ENCODE results near the gene GOLGA3.
"Not testable (repeated sequence)": the region's sequence is repeated elsewhere in the genome, so short reads cannot be mapped to it uniquely, and the experiment has no call there.

Gene GOLGA3

DNA sequence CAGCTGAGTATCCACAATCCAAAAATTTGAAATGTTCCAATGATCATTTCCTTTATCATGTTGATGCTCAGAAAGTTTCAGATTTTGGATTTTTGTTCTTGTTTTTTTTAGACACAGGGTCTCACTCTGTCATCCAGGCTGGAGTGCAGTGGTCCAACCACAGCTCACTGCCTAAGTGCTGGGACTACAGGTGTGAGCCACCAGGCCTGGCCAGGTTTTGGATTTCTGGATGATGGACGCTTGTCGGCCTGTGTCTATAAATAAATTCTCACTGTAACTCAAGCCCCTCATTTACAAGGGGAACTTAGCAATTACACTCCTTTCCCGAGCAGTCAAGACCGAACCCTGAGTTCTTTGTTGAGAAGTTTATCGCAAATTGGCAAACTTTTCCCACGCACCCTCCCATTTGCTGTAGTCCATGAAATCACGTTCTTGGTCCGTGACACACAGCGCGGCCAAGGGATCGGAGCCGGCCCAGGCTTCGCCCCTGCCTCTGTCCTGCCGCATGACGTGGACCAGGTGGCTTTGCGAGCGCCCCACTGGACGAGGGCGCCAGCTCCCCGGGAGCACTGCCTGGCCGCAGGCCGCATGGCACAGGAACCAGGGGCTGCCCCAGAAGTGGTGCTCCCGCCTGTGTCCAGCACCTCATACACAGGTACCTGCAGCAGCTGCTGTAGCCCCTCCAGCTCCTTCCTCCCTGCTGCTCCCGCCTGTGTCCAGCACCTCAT is 53.0 kb downstream of the GOLGA3 start:
- no peak for DNase-seq

DNA sequence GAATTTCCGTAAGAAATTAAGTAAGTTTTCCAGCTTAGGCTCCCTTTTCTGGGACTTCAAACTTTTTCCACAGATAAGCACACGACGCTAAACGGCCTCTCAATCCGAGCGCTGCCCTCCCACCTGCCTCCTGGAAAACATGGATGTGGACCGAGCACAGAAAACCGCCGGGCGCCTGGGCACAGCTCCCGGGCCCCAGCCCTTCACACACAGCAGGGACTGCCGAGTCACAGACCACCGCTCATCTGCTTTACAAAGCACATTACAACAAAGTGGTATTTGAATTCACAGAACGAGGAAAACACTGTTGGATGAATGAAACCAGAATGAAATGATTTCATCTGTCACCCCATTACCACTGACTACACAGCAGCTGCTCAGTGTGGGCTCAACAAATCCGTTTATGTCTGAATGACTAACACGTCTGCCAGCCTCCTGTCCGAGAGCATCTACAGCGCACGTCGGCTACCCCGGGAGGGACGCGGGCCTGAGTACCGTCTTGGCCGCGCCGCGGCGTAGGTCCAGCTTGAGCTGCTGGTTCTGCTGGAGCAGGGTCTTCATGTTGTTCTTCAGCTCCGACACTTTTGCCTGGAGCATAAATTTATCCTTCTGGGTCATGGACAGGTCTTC is 53.9 kb downstream of the GOLGA3 start:
- DNase-seq: no peak

DNA sequence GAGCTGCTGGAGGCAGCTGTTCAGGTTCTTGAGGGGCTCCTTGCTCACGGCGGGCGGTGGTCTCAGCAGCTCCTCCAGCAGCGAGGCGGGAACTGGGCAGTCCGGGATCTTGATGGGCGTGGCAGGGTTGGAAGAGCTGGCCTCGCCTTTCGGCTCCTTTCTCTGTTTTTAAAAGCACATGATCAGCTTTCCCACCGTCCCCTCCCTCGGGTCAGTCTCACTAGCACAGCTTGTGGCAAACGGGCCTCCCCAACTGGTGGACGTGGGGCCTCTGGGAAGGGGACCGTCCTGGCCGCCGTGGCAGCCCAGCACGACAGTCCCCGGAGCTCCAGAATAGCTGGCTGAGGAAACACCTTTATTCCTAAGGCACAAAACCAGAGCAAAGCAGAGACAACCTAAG is 54.5 kb downstream of the GOLGA3 start:
- DNase-seq: no peak

DNA sequence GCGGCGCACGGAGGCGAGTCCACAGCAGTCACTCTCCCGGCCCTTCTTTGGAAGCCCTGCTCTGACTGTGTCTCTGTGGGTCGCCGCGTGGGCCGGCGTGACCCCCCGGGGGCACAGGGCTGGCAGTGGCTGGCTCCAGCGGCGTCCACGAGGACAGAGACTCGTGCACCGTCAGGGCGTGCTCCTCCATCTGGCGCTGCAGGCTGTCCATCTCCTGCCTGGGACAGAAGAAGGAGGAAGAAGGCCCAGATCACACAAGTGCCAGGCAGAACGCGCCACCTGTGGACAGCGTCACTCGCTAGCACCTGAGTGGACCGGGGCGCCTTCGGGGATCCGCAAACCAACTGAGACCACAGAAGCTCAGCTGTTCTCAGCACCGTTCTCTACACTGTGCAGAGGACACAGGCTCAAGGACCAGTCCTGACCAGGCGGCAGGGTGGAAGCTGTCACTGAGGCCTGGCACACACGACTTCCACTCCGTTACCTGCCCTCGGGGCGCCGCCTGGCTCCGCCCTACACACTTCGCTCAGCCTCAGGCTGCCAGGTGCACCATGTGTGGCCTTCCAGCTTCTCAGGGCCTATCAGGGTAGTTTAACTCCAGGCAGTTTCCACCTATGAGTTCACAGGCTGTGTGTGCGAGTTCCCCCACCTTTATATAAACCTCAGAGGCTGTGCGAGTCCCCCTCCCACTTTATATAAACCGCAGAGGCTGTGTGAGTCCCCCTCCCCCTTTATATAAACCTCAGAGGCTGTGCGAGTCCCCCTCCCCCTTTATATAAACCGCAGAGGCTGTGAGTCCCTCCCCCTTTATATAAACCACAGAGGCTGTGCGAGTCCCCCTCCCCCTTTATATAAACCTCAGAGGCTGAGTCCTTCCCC is 55.4 kb downstream of the GOLGA3 start:
- no peak for DNase-seq

DNA sequence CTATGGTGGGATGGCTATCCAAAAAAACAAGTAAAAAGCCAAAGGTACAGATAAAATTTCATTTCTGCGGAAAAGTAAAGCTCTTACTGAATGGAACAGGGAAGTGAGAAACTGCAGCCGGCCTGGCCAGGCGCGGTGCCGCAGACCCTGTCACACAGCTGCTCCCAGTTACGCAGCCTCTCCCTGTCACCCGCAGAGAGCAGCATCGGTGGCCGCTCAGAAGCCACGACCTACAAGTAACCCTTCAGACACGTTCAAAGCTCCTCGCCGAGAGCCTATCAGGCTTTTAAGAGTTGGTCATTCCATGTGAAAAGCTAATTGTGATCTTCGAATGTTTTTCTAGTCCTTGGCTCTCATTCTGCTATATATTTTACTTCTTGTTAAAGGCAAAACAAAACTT is 56.1 kb downstream of the GOLGA3 start:
- DNase-seq: no peak

DNA sequence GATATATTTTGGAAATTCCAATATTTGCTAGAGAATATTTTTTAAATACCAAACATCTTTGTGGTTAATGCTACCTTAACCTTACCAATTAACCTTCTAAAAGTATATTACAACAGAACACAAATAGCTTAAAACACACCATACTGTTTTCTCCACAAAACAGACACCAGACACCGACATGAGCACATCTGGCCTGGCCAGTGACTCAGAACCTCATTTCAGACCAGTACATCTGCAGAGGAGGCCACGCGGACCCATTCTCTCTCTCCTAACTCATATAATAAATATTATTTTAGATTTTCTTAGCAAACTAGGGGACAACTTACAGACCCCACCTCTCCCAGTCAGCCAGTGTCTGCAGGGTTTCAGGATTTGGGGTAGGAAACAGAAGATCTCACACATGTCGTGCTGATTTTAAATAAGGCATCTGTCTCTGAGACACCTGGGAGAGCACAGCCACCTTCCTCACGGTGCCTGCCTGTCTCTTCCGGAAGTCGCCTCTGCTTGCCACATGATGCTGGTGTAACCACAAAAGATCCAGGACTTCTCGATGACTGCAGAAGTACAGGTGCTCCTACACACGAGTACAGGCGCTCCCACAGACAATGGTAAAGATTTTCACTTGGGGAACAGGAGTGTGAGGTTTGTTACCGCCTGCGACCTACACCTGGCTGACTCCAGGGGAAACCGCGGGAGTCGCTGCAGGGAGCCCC is 57.4 kb downstream of the GOLGA3 start:
- DNase-seq: no peak

DNA sequence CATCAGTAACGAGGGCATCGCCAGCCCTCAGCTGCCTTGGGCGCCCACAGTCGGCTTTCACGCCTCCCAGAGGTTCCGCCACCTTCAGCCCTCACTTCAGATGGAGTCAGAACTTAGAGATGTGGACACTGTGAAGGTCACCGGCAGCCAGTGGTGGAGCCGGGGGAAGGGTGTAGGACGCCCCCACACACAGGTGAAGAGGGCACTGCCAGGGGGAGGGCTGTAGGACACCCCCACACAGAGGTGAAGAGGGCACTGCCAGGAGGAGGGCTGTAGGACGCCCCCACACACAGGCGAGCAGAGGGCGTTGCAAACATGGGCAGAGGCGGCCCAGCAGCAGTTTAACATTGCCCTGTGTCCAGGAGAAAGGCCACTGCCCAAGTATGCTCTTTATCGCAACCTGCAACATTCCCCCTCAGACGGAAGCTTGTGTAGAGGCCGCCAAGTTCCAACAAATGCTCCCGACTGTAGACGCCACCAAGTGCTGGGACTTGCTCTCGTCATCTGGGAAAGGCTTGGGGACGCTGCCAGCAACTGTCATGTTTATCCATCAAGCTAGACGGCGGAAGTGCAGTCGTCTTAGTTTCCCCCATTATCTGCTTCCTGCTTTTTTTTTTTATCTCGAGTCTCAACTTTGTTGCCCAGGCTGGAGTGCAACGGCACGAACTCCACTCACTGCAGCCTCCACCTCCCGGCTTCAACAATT is 62.1 kb downstream of the GOLGA3 start:
- peak; percentile 20 for DNase-seq

DNA sequence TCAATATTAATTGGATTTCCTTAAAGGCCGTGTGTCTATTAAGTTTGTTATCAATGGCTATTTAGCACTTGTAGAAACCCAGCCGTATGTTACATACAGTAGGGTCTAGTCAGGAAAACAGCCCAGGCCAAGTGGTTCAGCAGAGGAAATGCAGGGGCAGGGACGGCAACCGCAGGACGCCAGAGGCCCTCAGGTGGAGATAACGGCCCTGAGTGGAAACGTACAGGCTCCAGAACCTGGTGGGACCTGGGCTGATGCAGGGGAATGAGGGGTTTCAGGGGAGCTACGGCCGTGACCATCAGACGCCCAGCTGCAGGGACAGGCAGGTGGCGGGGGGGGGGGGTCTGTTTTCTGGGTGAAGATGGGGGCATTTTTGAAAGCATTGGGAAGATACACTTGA is 63.3 kb downstream of the GOLGA3 start:
- no peak for DNase-seq

DNA sequence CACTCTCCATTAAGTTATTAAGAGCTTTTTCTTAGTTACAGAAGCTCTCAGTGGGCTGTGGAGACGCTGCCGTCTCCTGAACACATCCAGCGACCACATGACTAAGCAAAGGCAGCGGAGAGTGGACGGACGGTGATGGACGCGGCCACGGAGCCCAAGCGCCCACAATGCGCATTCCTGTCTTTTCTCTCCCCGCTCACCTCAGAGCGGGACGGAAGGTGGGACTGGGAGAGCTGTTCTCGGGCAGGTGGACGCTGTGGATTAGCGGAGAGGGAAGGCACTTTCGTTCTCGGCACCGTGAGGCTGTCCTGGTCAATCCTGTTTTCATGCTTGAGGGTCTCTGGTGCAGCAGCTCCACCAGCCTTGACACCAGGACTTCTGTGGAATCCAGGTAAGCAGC is 64.4 kb downstream of the GOLGA3 start:
- DNase-seq: no peak

DNA sequence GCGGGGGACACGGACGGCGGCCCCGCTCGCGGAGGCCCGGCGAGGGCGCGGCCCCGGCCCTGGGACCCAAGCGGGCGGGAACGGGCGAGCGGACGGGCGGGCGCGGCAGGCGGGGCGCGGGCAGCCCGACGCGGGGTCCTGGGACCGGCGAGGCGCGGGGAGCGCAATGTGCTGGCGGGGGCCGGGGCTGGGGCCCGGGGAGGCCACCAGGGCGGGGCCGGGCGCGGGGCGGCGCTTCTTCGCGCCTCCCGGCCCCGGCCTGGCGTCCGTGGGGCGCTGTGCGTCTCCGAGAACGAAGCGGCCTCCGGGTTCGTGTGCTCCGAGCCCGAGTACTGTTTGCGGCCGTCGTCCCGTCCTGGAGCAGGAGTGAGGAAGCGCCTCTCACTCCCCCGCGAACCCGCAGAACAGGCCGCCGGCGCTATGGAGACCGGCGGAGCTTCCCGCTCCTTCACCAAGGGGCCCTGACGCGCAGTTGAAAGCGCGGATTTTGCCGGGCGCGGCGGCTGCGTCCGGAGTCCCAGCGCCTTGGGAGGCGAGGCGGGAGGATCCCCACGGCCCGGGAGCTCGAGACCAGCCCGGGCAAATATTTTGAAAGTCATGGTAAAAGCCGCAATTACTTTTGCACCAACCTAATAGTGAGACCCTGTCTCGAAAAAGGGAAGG is 66.6 kb downstream of the GOLGA3 start:
- DNase-seq: peak; percentile 91

DNA sequence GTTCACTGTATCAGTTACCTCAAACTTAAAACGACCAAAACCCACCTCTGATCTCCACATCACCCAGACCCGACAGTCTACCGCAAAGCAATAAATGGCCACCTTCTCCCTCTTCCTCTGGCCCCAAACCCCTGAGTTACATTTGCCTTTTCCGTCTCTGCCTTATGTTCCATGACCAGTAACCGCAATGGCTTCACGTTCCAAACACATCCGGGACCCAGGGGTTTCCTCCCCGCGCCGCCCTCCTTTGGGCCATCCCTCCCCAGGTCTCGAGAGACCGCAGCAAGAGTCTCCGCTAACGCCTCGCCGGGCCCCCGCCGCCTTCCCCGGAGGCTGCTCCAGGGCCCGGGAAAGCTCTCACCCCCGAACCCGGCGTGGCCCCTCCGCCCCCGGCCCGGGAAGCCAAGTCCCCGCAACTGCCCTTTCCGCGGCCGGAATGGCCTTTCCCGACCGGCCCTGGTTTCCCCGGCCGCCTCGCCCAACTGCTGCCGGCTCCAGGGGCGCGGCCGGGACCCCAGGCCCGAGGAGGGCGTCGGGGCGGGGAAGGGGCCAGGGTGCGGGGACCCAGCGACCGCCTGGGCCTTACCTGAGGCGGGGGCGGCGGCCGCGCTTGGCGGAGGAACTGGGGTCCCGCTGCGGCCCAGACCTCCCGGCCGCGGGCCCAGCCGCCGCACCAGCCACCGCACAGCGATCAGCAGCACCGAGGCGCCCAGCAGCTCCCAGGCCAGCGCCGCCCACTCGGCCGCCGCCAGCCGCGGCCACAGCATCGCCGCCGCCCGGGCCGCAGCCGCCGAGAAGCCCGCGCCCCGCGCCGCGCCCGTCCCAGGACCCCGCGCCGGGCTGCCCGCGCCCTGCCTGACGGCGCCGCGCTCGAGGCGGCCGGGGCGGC is 67.4 kb downstream of the GOLGA3 start, which contains the start of gene ANKLE2:
ANKLE2 (minus strand) TSS at position 801 of the 889 bp plus-strand sequence; CDS start at position 767, 34 bp downstream.
- peak; percentile 73 for DNase-seq

DNA sequence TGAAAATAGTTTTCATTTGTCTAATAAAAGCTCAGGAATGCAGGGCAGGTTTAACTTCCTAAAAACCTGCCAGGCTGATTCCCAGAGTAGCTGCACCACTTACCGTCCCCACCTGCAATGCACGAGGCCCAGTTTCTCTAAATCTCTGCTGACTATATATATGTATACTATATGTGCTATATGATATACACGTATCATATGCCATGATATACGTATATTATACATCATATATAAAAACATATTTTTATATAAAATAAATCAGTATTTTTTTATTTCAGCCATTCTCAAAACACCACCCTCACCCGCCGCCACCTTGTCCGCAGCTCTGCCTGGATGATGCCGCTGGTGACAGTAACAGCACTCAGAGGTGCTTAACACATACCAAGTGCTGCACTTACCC is 69.3 kb downstream of the GOLGA3 start:
- no peak for DNase-seq

DNA sequence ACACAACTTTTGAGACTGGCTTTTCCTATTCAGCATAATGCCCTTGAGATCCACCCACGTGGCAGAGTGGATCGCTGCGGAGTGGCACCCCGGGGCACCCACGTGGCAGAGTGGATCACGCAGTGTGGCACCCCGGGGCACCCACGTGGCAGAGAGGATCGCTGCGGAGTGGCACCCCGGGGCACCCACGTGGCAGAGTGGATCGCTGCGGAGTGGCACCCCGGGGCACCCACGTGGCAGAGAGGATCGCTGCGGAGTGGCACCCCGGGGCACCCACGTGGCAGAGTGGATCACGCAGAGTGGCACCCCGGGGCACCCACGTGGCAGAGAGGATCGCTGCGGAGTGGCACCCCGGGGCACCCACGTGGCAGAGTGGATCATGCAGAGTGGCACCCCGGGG is 69.8 kb downstream of the GOLGA3 start:
- not testable (repeated sequence) for DNase-seq

DNA sequence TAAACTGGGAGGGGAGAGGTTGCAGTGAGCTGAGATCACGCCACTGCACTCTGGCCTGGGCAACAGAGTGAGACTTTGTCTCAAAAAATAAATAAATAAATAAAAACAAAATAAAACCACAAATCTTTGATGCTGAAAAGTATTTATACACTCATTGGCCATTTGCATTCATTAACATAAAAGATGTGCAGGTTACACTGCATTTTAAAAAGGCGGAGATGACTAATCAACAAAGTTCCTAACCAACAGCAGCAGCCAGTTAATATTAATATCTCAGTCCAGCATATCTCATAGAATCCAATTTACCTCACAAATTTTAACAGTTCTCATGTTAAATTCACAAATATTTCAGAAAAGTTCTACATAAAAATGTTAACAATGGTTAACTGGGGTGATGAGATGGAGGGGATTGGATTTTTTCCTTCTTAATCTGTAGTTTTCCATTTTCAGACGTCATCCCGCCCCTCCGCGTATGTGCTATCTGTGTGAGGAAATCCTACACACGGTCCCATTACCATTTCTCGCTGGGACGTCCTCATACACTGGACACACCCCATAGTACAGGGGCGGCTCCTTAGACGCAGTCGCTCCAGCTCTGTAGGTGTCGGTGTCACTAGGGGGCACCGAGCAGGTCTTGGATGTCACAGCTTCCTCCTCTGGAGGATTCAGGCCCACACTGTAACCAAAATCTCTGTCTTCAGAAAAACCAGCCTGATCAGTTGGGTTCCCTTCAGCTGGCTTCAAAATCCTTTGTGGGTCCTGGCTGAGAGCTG is 74.3 kb downstream of the GOLGA3 start:
- DNase-seq: no peak

DNA sequence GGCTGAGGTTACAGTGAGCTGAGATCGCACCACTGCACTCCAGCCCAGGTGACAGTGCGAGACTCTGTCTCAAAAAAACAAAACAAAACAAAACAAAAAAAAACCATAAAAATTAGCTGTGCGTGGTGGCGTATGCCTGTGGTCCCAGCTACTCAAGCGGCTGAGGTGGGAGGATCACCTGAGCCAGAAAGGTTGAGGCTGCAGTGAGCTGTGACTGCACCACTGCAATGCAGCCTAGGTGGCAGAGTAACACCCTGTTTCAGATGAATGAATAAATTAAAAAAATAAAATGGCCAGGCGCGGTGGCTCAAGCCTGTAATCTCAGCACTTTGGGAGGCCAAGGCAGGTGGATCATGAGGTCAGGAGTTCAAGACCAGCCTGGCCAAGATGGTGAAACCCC is 75.0 kb downstream of the GOLGA3 start:
- DNase-seq: not testable (repeated sequence)

DNA sequence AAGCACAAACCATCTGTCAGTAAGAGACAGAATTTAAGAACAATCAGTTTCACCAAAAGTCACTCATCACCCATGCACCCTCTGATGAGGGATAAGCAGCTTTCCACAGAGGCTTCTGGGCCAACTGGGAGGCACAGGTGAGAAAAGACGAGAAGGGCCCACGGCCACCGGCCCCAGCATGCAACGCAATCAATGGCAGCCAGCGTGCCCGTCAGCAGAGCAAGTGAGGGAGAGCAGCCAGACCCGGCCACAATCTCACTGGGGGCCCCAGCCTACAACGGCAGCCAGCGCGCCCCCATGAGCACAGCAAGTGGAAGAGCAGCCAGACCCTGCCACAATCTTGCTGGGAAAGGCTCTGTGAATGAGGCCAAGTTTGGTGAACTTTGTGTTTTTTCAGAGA is 80.3 kb downstream of the GOLGA3 start:
- no peak for DNase-seq

DNA sequence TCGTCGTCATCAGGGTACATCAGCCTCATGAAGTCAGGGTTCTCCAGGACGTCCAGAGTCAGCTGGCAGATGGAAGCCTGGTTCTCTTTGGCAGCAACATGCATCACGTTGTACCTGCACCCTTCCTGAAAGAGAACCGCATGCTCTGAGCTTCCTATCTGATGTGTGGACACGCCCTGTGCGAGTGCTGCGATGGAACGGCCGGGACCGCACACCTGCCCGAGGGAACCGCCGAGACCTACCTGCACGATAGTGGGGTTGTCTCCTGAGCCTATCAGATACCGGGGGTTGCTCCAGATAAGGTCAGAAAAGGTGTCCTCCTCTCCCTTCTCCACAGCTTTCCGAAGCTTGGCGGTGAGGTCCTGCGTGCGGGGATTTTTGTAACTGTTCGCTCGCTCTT is 80.8 kb downstream of the GOLGA3 start:
- DNase-seq: no peak

DNA sequence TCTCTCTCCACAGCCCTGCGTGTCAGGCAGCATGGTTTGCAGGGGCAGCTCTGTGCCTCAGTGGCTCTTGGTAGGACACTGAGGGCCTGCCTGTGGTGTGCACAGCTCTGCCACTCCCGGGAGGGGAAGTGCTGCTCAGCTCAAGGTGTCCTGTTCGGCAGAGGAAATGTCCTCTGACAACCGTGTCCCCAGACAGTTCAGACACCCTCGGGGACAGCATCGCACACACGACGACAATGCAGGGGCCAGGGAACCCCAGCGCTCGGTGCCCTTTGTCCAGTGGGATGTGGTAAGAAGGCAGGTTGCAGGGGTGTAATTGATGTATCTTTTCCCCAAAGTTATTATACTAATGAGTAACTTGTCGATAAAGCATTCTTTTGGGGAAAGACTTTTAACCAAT is 81.3 kb downstream of the GOLGA3 start:
- no peak for DNase-seq

DNA sequence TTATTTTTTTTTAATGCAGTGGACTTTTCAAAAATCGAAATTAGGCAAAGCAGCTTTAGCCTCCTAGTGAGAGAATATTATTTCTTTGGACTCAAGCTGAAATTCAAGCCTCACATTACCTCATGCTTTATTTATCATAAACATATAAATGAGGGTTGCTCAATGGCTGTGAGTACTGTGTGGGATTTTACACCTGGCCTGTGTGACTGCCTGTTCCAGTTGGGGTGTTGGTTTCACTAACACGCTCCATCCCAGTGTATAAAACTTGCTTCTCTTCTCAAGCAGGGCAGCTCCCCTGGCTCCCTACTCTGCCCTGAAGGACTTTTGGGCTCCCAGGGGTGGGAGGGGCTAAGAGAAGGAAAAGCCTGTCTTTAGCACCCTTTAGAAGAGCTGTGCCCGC is 82.1 kb downstream of the GOLGA3 start:
- DNase-seq: no peak

DNA sequence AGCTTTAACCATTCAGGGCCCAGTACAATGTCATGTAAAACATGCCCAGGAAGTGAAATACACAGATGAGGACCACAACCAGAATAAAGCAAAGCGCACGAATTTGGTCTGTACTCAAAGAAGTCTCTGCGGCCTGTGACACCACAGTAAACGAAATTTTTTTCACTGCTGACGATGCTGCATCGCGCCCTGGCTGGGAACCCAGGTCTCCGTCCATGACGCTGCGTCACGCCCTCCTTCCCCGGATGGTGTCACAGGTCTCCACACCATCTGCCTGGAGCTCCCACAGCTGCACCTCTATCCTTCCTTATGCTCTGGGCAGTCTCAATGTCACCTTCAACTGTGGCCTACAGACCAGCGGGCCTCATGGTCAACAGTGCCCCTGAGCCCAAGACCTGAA is 84.8 kb downstream of the GOLGA3 start:
- DNase-seq: no peak

All from fibroblast of skin of right quadriceps (primary cell).